GM21825 (cell line): Measurements from ENCODE around the gene CFAP157.

Experiments
- ATAC-seq: cut with Tn5 transposase; IDR thresholded peaks from one replicate; pipeline ENCODE4 v1.9.1; 2021; ENCODE audit warnings: mild to moderate bottlenecking, moderate library complexity; ENCODE audit not compliant: unreplicated experiment

CFAP157 gene

DNA sequence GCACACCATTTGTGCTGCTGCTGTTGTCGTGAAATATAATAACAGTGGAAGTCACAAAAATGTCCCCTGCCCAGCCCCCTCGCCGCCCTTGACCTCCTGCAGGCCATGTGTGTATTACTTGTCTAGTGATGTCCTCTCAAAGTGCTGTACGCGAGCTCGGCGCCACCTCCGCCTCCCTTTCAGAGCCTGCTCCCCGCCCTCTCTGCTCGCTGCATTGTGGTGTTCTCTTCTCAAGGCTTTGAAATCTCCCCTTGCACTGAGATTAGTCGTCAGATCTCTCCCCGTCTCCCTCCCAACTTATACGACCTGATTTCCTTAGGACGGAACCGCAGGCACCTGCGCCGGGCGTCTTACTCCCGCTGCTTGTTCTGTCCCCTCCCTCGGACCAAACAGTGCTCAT lies 14.7 kb upstream of the CFAP157 start:
- ATAC-seq = no peak

DNA sequence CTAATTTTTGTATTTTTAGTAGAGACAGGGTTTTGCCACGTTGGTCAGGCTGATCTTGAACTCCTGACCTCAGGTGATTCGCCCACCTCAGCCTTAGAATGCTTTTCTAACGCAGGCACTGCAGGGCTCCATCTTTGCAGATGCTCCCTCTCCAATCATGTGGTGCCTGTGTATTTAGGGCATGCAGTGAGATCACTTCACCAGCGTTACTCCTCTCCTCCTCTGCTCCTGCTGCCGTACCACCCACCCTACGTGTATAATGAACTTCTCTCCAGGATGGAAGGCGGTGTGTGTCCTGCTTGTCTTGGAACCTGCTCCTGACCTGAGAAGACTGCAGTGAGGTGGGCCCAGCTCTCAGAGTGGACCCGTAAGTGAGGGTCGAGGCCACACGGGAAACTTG lies 13.6 kb upstream of the CFAP157 start:
- no peak for ATAC-seq

DNA sequence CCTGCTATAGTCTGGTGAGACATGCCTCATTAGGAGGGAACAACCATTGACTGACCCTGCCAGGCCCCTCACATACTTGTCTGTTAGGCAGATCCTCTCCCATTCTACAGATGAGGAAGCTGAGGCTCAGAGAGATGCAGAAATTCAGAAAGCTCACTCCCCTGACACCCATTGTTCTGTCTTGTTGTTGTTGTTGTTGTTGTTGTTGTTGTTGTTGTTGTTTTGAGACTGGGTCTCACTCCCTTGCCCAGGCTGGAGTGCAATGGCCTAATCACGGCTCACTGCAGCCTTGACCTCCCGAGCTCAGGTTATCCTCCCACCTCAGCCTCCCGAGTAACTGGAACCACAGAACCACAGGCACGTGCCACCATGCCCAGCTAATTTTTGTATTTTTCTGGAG lies 13.1 kb upstream of the CFAP157 start:
- ATAC-seq = no peak

DNA sequence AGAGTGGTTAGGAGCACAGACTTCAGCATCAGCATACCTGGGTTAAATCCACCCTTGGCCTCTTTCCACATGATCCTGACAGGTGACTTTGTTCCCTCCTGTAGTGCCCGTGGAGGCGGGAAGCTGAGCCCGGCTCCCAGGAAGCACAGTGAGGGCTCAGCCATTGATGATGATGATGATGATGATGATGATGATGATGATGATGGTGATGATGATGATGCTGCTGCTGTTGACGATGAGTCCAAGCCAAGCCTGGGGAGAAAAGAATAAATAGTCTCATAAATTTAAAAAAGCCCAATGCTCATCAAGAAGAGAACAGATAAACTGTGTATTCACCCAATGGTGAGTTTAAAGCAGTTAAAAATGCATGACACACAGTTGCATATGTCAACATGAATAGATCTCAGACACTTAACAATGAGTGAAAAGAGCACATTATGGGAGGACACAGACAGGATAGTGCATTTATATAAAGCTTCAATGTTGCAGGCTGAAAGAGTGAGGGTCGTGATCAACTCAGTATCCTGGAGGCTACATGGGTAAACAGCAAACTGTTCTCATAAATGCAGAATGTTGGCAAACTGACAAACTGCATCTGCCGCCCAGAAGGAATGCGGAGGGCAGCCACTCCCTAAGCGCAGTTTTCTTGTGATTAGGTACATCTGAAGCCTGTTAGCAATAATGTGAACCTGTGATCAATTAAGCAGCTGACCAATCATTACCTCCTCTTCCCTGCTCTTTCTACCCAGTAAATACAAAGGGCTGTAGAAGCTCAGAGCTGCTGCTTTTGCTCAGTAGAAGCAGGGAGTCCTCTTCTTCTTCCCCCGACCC lies 11.7 kb upstream of the CFAP157 start:
- ATAC-seq = no peak

DNA sequence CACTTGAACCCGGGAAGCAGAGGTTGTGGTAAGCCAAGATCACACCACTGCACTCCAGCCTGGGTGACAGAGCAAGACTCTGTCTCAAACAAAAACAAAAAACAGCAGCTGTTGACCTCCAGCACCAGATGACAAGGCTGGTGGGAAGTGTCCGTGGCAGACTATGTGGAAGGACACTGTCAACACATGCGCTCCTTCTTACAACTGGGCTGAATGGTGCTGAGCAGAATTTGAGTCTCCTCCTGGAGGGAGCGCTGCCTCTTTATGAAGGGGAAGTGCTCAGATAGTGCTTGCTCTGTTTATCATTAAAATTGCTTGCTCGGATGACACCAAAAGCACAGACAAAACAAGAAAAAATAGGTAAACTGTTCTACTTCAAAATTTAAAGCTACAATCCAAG lies 9.2 kb upstream of the CFAP157 start:
- no peak for ATAC-seq

DNA sequence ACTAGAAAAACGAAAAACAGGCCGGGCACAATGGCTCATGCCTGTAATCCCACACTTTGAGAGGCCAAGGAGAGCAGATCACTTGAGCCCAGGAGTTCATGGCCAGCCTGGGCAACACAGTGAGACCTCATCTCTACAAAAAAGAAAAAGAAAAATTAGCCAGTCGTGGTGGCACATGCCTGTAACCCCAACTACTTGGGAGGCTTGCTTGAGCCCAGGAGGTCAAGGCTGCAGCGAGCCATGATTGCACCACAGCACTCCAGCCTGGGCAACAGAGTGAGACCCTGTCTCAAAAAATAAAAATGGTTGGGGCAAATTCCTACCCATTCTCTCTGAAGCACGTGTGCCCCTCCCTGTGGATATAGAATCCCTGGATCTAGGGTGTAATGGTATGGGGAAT lies 8.4 kb upstream of the CFAP157 start:
- ATAC-seq = no peak

DNA sequence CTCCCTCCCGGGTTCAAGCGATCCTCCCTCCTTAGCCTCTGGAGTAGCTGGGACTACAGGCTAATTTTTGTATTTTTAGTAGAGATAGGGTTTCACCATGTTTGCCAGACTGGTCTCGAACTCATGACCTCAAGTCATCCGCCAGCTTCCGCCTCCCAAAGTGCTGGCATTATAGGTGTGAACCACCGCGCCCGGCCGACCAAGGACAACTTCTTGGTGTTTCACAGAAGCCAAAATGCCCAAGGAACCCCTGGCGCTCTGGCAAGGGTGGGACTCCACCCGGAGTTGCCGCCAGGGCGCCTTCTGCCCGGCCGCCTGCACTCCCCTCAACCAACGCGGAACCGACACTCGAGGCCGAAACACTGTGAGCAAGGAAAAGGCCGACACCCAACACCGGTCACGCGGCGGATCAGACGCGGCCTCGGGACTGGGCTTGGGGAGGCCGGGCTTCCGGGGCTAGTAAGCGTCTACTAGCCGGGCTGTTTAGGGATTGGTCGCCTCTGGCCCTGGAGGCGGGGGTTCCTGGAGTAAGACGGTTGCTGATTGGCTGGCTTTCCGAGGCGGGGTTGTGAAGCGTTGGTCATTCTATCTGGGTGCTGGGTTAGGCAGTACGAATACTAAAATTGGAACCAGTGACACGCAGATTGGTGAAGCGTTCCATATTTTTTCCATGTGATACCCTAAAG lies 7.7 kb upstream of the CFAP157 start:
- ATAC-seq = peak; percentile 93

DNA sequence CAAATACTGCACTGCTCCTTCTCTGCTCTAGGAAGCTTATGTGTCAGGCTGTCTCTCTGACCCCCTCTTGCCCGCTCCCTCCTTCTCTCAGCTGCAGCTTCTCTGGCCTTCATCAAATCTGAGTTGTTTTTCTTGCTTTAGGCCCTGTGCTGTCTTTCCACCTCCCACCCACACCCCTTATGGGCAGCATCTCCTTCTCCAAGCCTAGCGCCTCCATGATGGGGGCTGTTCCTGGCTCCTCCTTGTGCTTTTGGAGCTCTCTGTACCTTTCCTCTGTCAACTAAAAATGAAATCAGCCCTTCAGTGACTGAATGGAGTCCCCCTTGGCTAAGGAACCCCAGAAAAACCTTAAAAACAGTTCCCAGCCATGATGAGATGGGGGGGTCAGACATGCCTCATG lies 6.6 kb upstream of the CFAP157 start:
- no peak for ATAC-seq

DNA sequence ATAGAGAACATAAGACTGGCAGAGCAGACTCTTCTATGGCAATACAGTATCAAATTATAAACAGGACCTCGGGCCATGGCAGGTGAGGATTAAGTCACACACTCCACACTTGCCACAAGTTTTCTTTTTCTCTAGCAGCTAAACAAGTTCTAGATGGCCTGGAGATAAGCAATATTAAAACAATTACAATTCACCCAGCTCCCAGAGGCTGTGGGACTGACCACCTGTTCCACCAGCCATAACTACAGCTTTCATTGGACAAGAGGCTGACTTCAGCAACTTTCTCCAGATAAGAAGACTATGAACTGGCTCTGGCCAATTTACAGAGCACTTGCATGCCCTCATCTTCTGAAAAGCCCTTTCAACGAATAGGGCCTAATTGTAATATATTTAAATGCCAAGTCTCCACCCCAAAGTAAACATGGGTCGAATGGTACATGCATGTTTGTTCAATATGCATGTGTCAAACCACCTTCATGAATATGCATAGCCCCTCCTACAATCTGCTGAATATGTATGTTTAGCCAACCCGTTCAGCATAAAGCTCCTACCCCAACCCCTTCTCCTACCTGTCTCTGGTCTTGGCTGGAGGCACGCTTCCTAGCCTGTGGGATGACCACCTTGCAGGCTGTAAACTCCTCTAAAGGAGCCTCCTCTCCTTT lies 6.1 kb upstream of the CFAP157 start:
- no peak for ATAC-seq

DNA sequence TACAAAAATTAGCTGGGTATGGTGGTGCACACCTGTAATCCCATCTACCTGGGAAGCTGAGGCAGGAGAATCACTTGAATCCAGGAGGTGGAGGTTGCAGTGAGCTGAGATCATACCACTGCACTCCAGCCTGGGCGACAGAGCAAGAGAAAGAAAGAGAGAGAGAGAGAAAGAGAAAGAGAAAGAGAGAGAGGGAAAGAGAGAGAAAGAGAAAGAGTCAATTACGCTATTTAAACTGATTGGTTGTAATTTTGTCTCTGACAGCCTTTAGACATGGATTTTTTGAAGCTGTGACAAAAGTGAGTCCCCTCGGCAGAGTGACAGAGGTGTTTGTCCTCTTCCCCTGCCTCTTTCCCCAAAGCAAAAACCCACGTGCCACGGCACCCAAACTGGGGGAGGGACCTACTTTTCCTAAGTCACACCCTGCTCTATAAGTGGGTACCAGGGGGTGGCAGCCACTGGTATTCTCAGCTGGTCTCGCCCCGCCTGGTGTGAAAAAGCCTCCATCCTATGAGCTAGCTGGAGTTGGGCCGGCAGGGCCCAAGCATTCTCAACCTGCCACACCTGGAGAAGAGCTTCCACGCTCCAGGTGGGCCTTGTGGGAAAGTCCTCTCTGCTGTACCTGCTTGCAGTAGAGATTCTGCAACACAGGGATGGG lies 3.4 kb upstream of the CFAP157 start:
- no peak for ATAC-seq

DNA sequence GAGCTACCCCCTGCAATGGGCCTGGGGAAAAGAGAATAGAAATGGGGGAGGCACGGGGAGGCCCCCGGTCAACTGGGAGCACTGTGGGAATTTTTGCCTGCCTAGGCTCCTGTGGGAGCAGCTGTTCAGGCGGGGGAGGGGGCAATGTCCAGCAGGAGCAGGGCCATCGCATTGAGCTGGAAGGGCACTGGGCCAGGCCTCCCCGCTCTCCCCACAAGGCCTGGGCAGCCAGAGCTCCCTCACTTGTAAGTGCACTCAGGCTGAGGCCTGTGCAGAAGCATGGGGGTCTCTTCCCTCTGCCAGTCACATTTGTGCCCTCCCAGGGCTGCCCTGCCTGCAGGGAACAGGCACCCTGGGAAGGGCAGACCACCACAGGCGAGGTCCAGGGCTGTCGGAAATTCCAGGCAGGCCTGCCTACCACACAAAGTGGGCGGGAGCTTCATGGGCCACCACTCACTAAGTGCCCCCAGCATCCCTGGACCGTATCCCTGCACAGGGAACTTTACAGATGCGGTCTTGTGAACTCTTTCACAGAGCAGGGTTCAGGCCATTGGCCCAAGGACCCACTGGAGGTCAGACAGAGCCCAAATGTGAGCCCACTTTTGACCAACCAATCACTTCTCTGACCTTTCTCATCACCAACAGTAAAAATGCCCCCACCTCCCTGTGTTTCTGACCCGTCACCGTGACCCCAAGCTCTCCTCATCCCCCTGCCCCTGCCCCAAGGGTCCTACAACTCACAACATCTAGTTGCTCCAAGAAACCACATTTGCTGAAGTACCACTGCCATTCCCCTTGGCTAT lies 1.0 kb upstream of the CFAP157 start:
- ATAC-seq = no peak

DNA sequence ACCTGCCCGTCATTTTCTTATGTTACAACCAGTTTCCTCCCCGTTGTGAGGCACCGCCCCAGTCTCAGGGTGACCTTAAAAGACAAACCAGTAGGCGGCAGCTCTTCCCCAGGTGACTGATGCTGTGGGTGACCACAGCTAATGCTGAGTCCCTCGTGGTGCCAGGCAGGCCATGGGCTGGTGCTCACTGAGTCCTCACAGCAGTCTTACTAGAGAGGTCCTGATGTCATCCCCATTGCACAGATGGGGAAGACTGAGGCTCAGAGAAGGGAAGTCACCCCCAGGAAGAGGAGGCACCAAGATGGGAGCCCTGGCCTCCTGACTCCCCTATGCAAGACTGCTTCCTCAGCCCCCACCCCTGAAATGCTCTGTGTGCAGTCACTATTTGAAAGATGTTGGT lies 978 bp downstream of the CFAP157 start:
- no peak for ATAC-seq

DNA sequence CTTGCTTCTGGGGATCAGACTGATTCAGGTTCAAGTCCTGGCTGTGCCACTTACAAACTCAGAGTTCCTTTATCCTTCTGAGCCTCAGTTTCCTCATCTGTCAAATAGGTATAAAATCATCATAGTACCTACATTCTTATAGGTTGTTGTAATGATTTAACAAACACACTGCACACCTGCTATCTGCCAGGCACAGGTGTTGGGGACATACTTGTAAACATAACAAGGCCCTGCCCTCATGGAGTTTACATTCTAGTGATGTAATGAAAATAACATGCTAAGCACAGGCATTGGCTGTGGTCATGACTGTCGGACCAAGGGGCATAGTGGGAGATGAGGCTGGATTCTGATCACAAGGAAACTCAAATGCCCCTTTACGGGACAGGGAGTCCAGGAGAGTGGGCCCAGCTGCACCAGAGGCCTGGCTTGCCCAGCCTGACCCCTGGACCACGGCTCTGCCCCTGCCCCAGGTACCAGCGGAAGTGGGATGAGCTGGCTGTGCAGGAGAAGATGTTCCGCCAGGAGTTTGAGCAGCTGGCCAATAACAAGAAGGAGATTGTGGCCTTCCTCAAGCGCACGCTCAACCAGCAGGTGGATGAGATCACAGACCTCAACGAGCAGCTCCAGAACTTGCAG lies 2.3 kb downstream of the CFAP157 start:
- no peak for ATAC-seq

DNA sequence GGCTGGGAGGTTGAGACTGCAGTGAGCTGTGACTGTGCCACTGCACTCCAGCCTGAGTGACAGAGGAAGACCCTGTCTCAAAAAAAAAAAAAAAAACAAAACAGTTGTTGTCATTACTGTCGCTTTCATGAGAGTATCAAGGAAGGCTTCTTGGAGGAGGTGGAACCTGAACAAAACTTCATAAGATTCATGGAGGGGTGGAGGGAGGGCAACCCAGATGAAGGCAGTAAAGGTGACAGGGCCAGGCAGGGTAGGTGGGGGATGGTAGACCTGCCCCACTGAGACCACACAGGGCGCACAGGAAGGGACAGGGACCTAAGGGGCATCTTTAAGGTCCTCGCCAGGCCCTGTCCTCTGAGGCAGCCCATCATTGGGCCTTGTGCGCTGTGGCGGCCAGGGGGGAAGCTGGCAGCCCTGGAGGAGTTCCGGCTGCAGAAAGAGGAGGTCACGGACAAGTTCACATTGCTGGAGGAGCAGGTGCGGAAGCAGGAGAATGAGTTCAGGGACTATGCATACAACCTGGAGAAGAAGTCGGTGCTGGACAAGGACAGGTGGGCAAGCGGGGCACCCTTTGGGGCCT lies 3.5 kb downstream of the CFAP157 start:
- no peak for ATAC-seq

DNA sequence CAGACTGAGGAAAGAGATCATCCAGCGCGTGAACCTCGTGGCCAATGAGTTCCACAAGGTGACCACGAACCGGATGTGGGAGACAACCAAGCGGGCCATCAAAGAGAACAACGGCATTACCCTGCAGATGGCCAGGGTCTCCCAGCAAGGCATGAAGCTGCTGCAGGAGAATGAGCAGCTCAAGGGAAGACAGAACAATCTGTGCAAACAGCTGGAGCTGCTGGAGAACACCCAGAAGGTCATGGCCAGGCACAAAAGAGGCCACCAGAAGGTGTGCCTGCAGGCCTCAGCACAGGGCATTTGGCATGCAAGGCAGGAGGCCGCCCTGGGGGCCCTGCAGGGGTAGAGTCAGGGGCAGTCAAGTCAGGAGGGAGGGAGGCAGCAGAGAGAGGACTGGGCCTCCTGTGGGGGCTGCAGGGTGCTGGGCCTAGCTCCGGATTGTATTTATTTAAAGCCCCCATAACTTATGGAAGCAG lies 4.5 kb downstream of the CFAP157 start:
- ATAC-seq = no peak

DNA sequence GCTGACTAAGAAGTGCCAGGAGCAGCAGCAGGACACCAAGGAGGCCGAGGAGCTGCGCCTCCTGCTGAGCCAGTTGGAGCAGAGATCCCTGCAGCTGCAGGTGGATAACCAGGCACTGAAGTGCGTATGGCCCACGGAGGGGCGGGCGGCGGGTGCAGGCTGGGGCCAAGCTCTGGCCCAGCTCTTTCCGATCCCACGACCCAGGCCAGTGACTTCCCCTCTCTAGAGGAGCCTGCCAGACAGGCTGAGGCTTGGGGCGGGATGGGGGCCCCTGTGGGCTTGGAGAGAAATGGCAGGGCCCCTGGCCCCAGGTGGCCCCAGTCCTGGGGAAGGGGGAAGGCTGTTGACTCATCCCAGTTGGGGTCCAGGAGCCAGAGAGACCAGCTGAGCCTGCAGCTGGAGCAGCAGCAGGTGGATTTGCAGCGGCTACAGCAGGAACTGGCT lies 5.1 kb downstream of the CFAP157 start:
- no peak for ATAC-seq

DNA sequence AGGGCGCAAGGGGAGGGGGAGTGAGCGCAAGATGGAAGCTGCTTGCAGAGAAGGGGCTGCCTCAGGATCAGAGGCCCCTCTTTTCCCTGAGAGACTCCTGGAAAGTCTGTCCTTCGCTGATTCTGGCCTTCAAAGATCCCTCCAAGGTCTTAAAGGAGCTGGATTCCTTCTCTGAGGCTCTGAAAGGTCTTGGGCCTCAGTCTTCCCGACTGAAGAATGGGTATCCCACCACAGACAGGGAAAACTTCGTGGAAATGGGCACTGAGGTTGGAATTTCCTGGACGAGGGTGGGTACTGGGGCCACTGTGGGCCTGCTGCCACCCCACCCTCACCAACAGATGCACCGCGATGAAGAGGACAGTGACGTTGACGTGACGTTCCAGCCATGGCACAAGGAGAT lies 5.6 kb downstream of the CFAP157 start:
- ATAC-seq = no peak

DNA sequence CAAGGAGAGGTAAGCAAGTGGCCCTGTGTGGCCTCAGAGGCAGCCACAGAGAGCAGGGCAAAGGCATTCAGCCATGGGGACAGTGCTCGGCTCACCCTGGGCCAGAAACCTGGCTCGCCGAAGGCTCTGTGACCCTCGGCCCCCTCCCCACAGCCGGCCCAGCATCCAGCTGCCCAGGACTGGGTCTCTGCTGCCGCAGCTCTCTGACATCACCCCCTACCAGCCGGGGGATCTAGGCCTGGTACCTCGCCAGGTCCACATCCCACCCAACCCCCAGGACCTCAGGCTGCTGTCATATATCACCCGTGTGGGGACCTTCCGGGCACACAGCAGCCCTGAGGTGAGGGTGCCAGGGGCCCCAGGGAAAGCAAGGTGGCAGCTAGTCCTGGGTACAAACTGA lies 6.1 kb downstream of the CFAP157 start:
- no peak for ATAC-seq

DNA sequence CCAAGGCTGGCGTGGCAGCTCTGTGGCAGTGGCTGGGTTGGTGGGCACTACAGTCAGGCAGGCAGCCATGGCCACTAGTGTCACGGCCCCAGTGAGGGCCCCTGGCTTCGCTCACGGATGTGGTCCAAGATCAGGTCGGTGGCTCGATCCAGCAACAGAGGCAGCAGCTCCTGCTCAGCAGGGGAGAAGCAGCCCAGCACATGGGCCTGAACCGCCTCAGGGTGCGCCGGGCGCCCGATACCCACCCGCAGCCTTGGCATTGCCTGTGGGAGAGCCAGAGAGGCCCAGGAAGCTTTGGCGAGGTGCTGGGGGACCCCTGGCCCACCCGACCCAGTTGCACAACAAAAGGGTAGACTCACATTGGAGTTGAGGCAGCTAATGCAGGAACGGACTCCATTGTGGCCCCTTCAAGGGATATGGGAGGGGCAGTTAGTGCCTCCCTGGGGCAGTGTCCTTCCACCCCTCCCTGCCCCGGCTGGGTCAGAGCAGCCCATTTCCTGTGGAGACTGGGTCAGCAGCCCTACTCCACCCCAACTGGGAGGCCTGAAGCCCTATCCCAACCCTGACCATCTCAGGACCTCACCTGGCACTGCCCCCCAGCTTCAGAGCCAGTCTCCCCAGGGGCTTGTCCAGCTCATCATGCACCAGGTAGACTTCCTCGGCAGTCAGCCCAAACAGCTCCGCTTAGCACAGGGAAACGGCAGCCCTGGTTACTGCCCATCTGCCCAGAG lies 7.4 kb downstream of the CFAP157 start:
- ATAC-seq = no peak
